NCI-H1092 treated with DMSO at 0.1 percent for 48 hours (cell line): ENCODE data around the gene RTL3.
"Not testable (repeated sequence)": the region's sequence is repeated elsewhere in the genome, so short reads cannot be mapped to it uniquely, and the experiment has no call there.

Source experiments
- DNase-seq: peaks from one replicate; lab custom pipeline; 2025; lab: John Stamatoyannopoulos, UW

The RTL3 gene

DNA sequence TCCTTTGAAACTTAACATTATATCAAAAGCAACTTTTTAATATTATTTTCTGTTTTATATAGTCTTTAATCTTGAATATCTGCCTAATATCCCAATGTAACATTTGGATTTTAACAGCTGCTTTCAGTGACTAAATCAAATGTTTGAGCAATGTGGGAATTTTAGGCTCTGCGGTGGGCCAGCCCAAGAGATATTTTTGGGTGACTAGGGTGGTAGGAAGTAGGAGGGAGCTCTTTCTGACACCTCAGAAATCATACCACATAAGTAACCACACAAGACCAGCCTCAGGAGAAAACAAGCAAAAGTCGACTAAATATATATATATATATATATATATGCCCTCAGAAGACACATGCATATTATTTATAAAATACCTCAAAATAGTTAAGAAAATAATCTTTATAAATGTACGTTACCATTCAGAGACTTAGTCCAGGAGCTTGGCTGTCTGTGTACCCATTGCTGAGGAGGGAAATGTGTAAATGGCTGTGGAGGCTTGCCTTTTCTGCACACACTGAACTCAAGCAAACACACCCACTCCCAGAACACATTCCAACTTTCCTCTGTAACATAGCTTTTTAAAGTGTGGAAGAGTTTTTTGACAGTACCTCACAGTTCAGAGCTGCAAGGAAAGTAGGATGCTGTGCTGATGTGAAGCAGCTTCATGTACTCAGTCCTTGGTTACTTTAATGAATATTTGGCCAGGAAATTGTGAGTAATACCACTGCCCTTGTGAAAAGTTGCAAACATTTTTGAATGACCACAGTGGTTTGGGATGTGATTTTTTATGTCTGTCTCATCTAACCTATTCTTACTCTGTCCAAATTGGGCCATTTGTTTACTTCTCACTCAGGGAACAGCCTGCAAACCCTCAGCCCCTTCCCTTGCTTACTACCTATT lies at the start of gene RTL3:
TSS of gene RTL3 (minus strand) at position 484 of the 900 bp plus-strand sequence. CDS start 908 bp downstream, outside the sequence.
- no peak for DNase-seq

- no peak for DNase-seq
Measured at GRCh38 chrX:78708816-78709215, 49.7 kb upstream of the RTL3 start.

DNA sequence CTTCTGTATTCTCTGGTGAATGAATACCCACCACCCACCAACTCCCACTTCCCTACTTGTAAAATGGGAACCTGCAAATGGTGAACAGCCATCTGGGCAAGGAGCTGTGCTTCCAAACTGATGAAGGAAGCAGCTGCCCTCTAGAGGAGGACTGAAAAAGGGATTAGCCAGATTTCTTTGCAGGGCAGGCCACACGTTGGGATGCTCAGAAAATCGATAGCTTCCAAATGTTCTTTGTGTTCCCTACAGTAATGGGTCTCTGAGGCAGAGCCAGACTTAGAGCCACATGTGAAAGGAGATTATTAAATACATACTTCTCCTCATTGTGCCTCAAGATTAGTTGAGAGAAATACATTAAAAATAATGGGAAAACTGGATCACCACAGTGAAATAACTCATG lies 49.1 kb upstream of the RTL3 start:
- no peak for DNase-seq

DNA sequence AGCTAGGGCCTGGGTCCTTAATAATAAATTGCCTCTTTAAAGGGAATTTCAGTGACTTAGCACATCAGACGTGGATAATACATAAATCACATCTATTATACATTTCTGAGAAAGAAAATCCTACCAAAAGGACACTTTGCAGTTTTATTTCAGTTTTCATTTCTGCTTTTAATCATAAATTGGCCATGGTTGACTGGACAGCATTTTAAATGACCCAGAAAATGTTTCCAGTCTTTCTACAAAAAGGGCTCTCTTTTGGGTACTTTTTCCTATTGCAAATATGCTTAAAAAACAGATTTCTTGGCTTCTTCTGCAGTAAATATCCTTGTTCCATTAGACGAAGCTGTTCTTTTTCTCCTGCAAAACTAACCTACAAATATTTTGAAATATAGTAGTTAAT lies 46.9 kb upstream of the RTL3 start:
- no peak for DNase-seq

DNA sequence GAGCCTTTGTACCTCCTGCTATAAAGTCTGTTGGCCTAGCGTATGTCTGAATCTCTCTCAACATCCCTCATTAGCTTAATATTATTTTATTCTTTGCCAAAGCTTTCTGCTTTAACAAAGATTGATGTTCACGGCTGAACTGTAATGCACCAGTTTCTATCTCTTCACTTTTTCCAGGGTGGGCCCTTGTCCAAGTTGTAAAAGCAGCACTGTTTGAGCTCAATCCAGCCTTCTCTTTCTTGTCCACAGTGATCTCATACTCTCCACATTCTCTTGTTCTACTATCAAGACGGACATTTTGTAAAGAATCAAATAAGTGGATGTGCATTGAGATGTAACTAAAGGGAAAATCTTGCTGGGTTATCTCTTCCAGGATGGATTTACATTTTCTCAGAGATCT lies 34.4 kb upstream of the RTL3 start:
- DNase-seq = no peak

DNA sequence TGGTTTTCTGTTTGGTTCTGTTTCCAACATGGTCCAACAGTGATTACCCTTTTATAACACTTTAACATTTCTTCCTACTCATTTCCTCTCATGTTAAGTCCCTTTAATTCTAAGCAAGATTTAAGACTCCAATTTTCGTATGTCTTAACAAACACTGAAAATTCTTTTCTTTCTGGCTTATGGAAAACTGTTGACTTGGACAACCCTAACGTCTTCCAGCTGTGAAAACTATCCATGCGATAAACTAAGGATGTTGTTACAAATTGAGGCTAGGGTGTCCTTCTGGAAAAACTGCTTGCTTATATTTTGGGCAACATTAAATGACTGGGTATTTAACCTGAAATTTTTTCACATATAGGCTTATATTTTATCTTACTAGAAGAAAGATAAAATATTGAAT lies 33.9 kb upstream of the RTL3 start:
- DNase-seq = no peak

DNA sequence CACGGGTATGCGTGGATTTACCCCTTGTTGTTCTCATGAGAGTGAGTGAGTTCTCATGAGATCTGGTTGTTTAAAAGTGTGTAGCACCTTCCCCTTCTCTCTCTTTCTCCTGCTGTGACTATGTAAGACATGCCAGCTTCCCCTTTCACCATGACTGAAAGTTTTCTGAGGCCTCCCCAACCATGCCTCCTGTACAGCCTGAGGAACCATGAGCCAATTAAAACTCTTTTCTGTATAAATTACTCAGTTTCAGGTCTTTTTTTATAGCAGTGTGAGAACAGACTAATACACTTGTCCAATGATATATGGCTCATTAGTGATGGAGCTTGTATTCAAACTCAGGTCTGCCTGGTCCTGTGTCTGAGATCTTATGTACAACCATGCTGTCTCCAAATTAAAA lies 28.5 kb upstream of the RTL3 start:
- DNase-seq = no peak

DNA sequence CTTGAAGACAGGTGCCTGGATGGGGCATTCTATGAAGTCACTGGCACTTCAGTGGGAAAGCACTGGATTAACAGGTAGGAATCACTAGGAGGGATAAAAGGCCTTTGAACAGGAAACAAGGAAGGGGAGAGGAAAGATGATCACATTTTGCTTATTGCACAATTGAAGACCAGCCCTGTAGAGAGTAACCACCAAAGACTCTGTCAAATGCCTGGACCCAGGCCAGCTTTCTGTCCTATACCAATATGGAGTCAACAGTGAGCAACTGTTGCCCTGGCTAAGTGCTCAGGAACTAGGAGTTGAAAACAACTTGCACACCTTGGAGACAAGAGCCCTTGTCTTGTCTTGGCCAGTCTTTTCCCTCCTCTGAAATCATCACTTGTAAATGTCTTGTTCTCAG lies 14.1 kb upstream of the RTL3 start:
- DNase-seq = no peak

DNA sequence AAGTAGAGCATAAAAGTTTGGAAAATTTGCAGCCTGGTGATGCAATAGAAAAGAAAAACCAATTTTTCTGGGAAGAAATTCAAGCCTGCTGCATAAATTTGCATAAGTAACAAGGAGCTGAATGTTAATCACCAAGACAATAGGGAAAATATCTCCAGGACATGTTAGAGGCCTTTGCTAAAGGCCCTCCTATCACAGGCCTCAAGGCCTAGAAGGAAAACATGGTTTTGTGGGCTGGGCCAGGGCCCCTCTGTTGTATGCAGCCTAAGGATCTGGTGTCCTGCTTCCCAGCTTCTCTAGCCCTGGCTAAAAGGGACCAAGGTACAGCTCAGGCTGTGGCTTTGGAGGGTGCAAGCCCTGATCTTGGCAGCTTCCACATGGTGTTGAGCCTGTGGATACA lies 6.2 kb upstream of the RTL3 start:
- no peak for DNase-seq

GRCh38 chrX:78661836-78662235 lies 2.7 kb upstream of the RTL3 start:
- DNase-seq = no peak

DNA sequence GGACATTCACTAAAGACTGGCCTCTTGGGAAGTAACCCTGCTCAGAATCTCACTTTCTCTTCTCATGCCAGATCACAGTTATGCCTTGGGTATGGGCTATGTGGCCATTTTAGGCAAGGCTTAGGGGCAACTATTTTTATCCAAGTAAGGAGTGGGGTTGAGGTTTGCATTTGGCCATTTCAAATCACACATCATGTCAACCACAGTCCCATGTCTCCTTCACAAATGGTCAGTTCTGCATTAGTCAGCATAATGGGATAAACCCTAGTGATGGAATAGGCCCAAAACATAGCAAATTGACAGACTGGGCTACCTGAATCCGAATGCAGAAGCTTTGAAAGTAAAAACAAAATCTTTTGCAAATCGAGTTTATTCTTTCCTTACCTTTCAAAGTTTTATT lies 827 bp upstream of the RTL3 start:
- no peak for DNase-seq

GRCh38 chrX:78658414-78658813 lies 714 bp downstream of the RTL3 start:
- DNase-seq = no peak

- DNase-seq = no peak
Measured at GRCh38 chrX:78655642-78656041, 3.5 kb downstream of the RTL3 start.

GRCh38 chrX:78653118-78653822 lies 5.9 kb downstream of the RTL3 start:
- DNase-seq = no peak

DNA sequence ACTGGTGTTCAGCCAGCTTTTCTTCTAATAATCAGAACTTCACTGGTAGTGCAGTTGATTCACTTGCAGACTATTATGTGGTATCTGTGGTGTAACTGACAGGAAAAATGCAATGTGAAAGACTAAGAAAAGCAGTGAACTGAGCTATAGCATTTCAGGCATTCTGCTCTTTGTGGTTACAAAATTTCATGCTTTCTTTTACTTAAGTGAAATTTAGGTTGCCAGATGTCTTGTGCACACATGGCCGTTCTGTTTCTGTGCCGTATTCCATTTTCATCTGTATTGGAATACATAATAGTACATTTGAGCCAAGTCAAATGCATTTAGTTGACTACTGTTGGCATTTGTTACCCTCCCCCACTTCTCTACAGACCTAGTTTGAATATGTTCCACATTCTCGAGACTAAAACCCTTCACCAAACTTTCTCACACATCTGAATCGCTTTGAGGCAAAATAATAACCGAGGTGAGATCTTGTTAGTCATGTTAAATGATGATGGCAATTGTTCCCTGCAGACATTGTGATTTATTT lies 8.2 kb downstream of the RTL3 start:
- DNase-seq = no peak

DNA sequence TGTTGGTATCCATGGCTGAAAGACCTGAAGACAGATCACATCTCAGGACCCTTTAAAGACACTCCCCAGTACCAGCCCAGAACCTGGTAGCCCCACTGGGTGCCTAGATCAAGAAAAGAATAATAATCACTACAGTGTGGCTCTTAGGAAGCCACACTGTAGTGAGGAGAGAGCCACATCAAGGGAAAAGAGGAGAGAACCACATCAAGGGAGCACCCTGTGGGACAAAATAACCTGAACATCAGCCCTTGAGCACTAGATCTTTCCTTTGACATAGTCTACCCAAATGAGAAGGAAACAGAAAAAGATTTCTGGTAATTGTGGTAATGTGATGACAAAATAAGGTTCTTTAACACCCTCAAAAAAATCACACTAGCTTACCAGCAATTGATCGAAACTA lies 15.3 kb downstream of the RTL3 start:
- DNase-seq = no peak

- DNase-seq = no peak
Measured at GRCh38 chrX:78643096-78643495, 16.0 kb downstream of the RTL3 start.

- DNase-seq = not testable (repeated sequence)
Measured at GRCh38 chrX:78636096-78636495, 23.0 kb downstream of the RTL3 start.

- DNase-seq = no peak
Measured at GRCh38 chrX:78624962-78625909, 33.9 kb downstream of the RTL3 start.

- no peak for DNase-seq
Measured at GRCh38 chrX:78624426-78624825, 34.7 kb downstream of the RTL3 start.

DNA sequence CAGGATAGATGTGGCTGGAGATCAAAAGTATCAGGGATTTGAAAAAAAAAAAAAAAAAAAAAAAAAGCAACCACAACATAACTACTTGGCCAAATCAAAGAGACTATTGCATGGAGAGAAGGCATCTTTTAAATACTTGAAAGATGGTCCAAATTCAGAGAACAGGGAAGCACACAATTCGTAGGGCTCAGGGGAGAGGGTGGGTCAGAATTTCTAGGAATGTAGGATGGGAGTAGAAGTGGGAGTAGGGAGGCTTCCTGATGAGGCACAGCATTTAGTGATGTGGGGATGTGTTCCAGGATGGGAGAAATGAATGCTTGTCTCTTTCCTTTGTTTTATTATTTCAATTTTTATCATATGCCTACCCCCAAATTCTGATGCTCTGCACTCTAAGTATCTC lies 36.3 kb downstream of the RTL3 start:
- no peak for DNase-seq

- DNase-seq = no peak
Measured at GRCh38 chrX:78619834-78620233, 39.3 kb downstream of the RTL3 start.
